Measurements from ENCODE around the gene NUDT2.

Gene NUDT2

GRCh38 chr9:34382054-34382453 lies 52.7 kb downstream of the NUDT2 start:
- FAIRE-seq = no peak
- DNase-seq (ENCODE audit: insufficient read length, low spot score) = no peak

- DNase-seq (ENCODE audit: insufficient read length, low spot score) (no peak), FAIRE-seq (no peak)
Observed at GRCh38 chr9:34382879-34383278, 53.5 kb downstream of the NUDT2 start.

GRCh38 chr9:34383904-34384303 lies 54.5 kb downstream of the NUDT2 start:
- no peak for DNase-seq (ENCODE audit: insufficient read length, low spot score)
- FAIRE-seq = no peak

- no peak for DNase-seq (ENCODE audit: insufficient read length, low spot score)
- FAIRE-seq = no peak
Observed at GRCh38 chr9:34384368-34385165, 55.2 kb downstream of the NUDT2 start.

- DNase-seq (ENCODE audit: insufficient read length, low spot score) (no peak), FAIRE-seq (no peak)
Observed at GRCh38 chr9:34385561-34386230, 56.3 kb downstream of the NUDT2 start.

- FAIRE-seq (no peak), DNase-seq (ENCODE audit: insufficient read length, low spot score) (no peak)
Observed at GRCh38 chr9:34386656-34387055, 57.3 kb downstream of the NUDT2 start.

GRCh38 chr9:34387239-34387638 lies 57.9 kb downstream of the NUDT2 start:
- FAIRE-seq = no peak

GRCh38 chr9:34392511-34392910 lies 63.1 kb downstream of the NUDT2 start:
- no peak for FAIRE-seq
- no peak for DNase-seq (ENCODE audit: insufficient read length, low spot score)

More at GRCh38 chr9:34387239-34387638, 57.9 kb downstream of the NUDT2 start:
- DNase-seq (ENCODE audit: insufficient read length, low spot score) = no peak

All from GM19239 (cell line).